ENCODE results near the gene ABCA13.

ABCA13 gene

GRCh38 chr7:48628793-48629349, 457.6 kb downstream of the ABCA13 start:
- no peaks in the 10 kb centered on the region for H3K79me2 ChIP-seq (ENCODE audit: low read length)
- TF ChIP-seq, protein P1, sequence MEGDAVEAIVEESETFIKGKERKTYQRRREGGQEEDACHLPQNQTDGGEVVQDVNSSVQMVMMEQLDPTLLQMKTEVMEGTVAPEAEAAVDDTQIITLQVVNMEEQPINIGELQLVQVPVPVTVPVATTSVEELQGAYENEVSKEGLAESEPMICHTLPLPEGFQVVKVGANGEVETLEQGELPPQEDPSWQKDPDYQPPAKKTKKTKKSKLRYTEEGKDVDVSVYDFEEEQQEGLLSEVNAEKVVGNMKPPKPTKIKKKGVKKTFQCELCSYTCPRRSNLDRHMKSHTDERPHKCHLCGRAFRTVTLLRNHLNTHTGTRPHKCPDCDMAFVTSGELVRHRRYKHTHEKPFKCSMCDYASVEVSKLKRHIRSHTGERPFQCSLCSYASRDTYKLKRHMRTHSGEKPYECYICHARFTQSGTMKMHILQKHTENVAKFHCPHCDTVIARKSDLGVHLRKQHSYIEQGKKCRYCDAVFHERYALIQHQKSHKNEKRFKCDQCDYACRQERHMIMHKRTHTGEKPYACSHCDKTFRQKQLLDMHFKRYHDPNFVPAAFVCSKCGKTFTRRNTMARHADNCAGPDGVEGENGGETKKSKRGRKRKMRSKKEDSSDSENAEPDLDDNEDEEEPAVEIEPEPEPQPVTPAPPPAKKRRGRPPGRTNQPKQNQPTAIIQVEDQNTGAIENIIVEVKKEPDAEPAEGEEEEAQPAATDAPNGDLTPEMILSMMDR (IDR thresholded peaks at IDR 0.05; ENCODE audit: low read depth, low read length) = no peak
- no peak for TF ChIP-seq EZH2phosphoT487 (IDR thresholded peaks at IDR 0.05; ENCODE audit: low read depth)
- no peak overlapping the region for H3K4me3 ChIP-seq (ENCODE audit: low read length)
- H3K9me3 ChIP-seq (ENCODE audit: insufficient read depth, low read length) = no peaks in the 10 kb centered on the region
- H3K27ac ChIP-seq (ENCODE audit: low read length) = no peak overlapping the region
- no peaks in the 10 kb centered on the region for H3K4me1 ChIP-seq (ENCODE audit: low read length)
- no peaks in the 10 kb centered on the region for H4K20me1 ChIP-seq (ENCODE audit: insufficient read depth, low read length)
- no peak overlapping the region for H2AFZ ChIP-seq (ENCODE audit: low read depth, low read length)
- H3K4me2 ChIP-seq (ENCODE audit: low read length) = no peak overlapping the region
- H3K9ac ChIP-seq (ENCODE audit: low read length) = no peak overlapping the region
- no peaks in the 10 kb centered on the region for H3K36me3 ChIP-seq (replicated peaks; ENCODE audit: low read depth, low read length)
- H3K27me3 ChIP-seq (ENCODE audit: low read depth, low read length) = no peaks in the 10 kb centered on the region

- no peaks in the 10 kb centered on the region for H4K20me1 ChIP-seq (ENCODE audit: insufficient read depth, low read length)
- H3K9me3 ChIP-seq (ENCODE audit: insufficient read depth, low read length) = no peaks in the 10 kb centered on the region
- no peak overlapping the region for H3K4me3 ChIP-seq (ENCODE audit: low read length)
- no peaks in the 10 kb centered on the region for H3K36me3 ChIP-seq (replicated peaks; ENCODE audit: low read depth, low read length)
- H3K4me2 ChIP-seq (ENCODE audit: low read length) = no peak overlapping the region
- no peak overlapping the region for H3K9ac ChIP-seq (ENCODE audit: low read length)
- TF ChIP-seq EZH2phosphoT487 (IDR thresholded peaks at IDR 0.05; ENCODE audit: low read depth) = no peak
- TF ChIP-seq, protein P1 (IDR thresholded peaks at IDR 0.05; ENCODE audit: low read depth, low read length) = no peak
- no peak overlapping the region for H3K27ac ChIP-seq (ENCODE audit: low read length)
- no peaks in the 10 kb centered on the region for H3K79me2 ChIP-seq (ENCODE audit: low read length)
- no peaks in the 10 kb centered on the region for H3K4me1 ChIP-seq (ENCODE audit: low read length)
- no peak overlapping the region for H2AFZ ChIP-seq (ENCODE audit: low read depth, low read length)
- H3K27me3 ChIP-seq (ENCODE audit: low read depth, low read length) = no peaks in the 10 kb centered on the region
Measured at GRCh38 chr7:48634116-48634632, 462.9 kb downstream of the ABCA13 start.

DNA sequence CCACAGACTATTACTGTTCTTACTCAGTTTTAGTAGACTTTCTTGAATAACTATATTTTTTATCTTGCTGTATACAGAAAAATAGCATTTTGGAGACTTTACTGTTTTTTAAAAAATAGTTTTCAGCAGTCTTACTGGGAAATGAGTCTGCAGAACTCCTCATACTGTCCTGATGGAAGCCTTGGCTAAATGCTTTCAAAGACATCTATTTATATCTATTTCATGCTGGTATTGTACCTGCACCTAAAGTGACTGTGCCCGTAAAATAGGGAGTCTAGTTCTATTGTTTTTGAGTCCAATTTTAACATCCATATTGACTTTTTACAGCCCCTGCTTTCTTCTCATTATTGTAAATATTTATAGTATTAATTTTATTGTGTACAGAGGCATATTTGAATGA, 464.5 kb downstream of the ABCA13 start:
- Histone ChIP-seq H3K9ac (ENCODE audit: low read length) (no peak overlapping the region), H3K4me1 (ENCODE audit: low read length) (no peaks in the 10 kb centered on the region), H3K9me3 (ENCODE audit: insufficient read depth, low read length) (no peaks in the 10 kb centered on the region), H2AFZ (ENCODE audit: low read depth, low read length) (no peak overlapping the region), H4K20me1 (ENCODE audit: insufficient read depth, low read length) (no peaks in the 10 kb centered on the region), H3K27me3 (ENCODE audit: low read depth, low read length) (no peaks in the 10 kb centered on the region), H3K4me2 (ENCODE audit: low read length) (no peak overlapping the region), H3K79me2 (ENCODE audit: low read length) (no peaks in the 10 kb centered on the region), H3K4me3 (ENCODE audit: low read length) (no peak overlapping the region), H3K27ac (ENCODE audit: low read length) (no peak overlapping the region), H3K36me3 (replicated peaks; ENCODE audit: low read depth, low read length) (no peaks in the 10 kb centered on the region)
- no peak for TF ChIP-seq EZH2phosphoT487 (IDR thresholded peaks at IDR 0.05; ENCODE audit: low read depth)
- TF ChIP-seq, protein P1 (IDR thresholded peaks at IDR 0.05; ENCODE audit: low read depth, low read length) = no peak

GRCh38 chr7:48636391-48637015, 465.2 kb downstream of the ABCA13 start:
- no peaks in the 10 kb centered on the region for H3K4me1 ChIP-seq (ENCODE audit: low read length)
- H3K9ac ChIP-seq (ENCODE audit: low read length) = no peak overlapping the region
- H3K4me3 ChIP-seq (ENCODE audit: low read length) = no peak overlapping the region

More at GRCh38 chr7:48636391-48637015, 465.2 kb downstream of the ABCA13 start:
- Histone ChIP-seq H3K36me3 (replicated peaks; ENCODE audit: low read depth, low read length) (no peaks in the 10 kb centered on the region), H3K9me3 (ENCODE audit: insufficient read depth, low read length) (no peaks in the 10 kb centered on the region), H3K79me2 (ENCODE audit: low read length) (no peaks in the 10 kb centered on the region), H3K4me2 (ENCODE audit: low read length) (no peak overlapping the region), H3K27ac (ENCODE audit: low read length) (no peak overlapping the region), H2AFZ (ENCODE audit: low read depth, low read length) (no peak overlapping the region), H4K20me1 (ENCODE audit: insufficient read depth, low read length) (no peaks in the 10 kb centered on the region), H3K27me3 (ENCODE audit: low read depth, low read length) (no peaks in the 10 kb centered on the region)
- TF ChIP-seq, protein P1 (IDR thresholded peaks at IDR 0.05; ENCODE audit: low read depth, low read length) = no peak
- TF ChIP-seq EZH2phosphoT487 (IDR thresholded peaks at IDR 0.05; ENCODE audit: low read depth) = no peak

Measured in OCI-LY3 (cell line).